GM11168 (cell line): Measurements from ENCODE around the gene CCR3.

Experiments
- in situ Hi-C: fragments of 300-500 bp; cut with MboI; formaldehyde crosslinking; loops from one replicate; pipeline ENCODE4 v1.12.0; 2022; ENCODE audit warnings: low sequenced_read_pairs; ENCODE audit not compliant: unreplicated experiment

The CCR3 gene

DNA sequence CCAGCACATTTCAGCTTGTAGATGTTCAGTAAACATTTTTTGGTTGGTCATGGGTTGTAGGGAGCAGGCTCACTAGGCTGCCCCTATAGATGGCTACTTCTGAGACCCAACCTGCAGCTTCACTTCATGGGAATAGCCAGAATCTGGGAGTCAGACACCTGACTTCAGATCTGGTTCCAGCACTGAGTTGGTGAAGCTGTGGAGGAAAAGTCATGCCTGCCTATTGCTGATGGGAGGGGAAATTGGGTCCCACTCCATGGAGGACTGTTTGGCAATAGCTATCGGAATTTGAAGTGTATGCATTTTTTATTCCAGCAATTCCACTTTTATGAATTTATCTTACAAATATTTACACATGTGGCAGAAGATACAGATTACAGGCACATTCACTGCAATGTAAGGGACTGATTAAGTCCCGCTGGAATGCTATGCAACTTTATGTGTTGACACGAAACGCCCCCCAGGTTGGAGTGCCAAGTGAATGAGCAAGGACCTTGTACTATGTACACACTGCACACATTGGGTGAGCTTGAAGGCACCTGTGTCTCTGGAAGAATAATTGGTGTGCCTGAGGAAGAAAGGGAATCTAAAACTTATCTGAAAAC is 26.3 kb upstream of the CCR3 start:
- in situ Hi-C loops = loop anchor here (5.0 to 10.0 kb wide), 2 partner anchors 156 to 229 kb away; partner anchors contain the start of gene CCR5

DNA sequence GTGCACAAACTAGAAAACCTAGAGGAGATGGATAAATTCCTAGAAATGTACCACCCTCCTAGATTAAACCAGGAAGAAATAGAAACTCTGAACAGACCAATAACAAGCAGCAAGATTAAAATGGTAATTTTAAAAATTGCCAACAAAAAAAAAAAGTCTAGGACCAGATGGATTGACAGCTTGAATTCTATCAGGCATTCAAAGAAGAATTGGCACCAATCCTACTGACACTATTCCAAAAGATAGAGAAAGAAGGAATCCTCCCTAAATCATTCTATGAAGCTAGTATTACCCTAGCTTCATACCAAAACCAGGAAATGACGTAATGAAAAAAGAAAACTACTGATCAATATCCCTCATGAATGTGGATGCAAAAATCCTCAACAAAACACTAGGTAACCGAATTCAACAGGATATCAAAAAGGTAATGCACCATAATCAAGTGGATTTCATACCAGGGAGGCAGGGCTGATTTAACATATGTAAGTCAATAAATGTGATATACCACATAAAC is 24.0 kb upstream of the CCR3 start:
- in situ Hi-C loops = loop anchor here (5.0 to 10.0 kb wide), 2 partner anchors 154 to 227 kb away; partner anchors contain the start of gene CCR5

DNA sequence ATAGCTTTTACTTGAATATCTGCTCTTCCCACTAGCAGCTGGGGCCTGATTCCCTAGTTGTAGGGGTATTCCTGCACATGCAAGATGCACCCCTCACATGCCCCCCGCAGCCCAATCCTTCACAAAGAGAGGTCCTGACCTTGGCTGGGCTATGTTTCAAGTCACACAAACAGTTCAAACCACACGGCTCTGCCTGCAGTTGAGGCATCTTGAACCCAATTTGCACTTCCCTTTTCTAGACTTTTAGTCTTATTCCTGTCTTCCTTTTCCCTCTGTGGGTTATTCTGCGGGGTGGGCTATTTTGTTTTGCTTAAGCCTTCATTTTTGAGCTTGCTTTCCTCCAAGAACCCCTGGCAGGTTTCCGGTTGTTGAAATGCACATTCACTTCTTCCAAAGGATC is 20.9 kb upstream of the CCR3 start:
- in situ Hi-C loops = no loop called here

DNA sequence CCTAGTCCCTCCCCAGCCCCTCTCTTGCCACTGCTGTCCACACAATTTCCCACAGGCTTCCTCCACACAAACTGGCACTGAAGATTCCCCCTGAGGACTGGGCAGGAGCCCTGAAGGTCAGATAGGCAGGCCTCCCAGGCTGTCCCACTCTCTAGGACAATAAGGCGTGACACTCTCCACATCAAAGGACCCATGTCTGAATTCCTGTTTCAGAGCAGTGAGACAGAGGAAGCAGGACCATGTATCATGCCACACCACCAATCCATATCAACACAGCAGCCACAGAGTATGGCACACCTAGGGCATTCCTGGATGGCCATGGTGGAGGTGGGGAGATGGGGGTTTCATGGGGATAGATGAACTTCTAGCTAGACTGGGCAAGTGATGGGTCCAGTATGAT is 20.3 kb upstream of the CCR3 start:
- in situ Hi-C loops = no loop called here

DNA sequence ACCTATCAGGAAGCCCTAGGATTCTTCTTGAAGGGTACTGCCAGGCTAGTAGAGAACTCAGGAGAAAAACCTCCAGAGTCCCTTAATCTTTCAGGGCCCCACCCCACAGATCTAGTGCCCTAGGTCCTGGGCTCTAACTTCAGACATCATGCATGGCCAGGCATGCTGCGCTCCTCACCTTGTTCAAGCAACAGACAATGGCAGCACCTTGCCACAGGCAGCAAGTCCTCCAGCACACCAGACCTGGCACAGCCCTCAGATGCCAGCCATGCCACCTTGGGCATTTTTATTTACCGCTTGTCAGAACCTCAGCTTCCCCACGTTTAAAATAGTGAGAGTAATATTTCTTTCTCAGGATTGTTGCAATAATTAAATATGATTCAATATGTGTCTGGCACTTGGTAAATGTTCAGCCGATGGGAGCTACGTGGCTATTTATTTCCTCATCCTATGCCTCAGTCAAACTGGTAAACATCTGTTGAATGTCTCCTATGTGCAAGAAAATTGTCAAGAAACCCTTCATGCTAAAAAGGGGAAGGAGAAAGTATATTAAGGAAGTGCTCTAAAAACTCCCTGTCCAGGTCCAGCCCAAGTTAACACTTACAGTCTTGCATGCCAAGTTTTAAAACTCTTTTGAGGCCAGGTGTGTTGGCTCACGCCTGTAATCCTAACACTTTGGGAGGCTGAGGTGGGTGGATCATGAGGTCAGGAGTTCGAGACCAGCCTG is 19.7 kb upstream of the CCR3 start:
- in situ Hi-C loops = no loop called here

DNA sequence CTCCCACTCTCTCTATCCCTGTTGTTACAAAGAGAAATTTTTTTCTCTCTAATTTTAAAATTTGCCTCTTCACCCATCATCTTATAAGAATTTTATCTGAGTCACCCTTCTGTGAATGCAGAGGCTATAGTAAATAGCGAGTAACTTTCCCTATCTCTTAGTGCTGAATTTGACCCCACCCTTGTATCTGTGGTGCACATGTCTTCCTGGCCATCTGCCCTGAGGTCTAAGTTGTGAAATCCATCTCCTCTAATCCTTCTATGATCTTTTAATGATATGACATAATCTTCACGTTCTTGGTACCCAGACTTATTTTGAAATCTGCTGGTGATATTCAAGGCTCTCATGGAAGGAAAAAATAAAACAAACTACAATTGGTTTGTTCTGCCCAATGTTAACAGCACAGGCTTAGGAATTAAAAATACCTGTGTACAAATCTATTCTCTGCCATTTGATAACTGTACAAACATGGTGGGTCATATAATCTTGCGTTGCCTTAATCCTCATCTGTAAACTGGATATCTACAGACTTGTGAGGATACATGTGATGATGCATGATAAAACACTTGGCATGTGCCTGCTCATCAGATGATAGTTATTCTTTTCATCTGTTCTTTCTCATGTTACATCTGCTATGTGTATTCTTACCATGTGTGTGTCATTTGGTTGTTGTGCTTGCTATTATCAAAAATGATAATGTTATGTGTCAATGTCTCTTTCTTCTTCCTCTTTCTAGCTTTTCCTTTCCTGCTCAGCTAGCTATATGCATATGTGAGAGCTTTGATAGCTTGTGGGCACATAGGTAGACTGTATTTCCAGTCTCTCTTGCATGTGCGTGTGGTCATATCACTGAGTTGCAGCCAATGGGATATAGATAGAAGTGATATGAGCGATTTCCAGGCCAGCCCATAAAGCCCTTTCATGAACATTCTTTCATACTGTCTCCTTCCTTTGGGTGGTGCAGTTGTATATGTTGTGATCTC is 13.7 kb upstream of the CCR3 start:
- in situ Hi-C loops = no loop called here

DNA sequence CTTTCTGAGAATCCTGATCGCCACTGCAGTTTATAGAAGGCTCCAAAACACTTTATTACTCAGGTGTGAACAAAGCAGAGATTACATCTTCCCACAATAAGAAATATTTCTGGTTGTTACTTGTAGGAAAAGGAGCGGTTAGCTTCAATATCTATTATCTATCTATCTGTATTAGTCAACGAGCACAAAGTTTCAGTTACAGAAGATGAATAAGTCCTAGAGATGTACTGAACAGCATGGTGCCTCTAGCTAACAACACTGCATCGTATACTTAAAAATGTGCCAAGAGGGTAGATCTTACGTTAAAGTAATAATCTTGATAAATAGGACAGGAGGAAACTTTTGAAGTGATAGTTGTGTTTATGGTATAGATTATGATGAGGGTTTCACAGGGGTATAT is 10.9 kb upstream of the CCR3 start:
- in situ Hi-C loops = no loop called here

DNA sequence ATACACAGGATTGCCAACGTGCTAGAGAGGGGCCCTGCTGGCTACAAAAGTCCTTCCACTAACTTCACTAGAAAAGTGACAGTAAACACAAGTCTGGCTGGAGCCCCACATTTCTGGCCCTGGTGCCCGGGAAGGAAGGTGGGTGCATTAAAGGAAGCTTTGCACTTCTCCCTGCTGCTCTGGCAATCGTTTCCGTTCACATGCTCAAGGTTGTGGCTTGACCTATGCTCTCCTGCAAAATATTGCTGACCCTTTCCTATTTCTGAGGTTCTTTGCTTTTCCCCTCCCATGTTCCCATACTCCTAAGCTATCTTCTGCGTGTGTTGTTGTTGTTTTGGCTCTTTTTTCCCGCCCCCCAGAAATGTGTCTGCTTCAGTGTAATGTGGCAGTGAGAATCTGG is 9.1 kb upstream of the CCR3 start:
- in situ Hi-C loops = no loop called here

DNA sequence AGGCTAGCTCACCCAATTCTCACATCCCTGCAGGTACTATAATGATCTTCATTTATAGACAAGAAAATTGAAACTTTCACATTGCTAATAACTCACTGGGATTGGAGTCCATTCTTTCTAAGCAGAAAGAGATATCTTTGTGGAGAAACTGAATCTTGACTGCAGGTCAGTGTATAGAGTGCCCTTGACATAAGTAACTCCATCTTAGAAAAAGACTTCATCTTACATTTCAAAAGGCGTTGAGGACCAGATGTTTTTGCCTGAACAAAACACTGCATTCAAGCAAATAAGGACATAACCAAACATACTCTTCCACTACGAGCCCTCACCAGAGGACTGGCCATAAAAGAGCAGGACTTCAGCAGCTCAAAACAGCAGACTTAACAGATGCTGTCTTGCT is 6.8 kb upstream of the CCR3 start:
- in situ Hi-C loops = no loop called here

DNA sequence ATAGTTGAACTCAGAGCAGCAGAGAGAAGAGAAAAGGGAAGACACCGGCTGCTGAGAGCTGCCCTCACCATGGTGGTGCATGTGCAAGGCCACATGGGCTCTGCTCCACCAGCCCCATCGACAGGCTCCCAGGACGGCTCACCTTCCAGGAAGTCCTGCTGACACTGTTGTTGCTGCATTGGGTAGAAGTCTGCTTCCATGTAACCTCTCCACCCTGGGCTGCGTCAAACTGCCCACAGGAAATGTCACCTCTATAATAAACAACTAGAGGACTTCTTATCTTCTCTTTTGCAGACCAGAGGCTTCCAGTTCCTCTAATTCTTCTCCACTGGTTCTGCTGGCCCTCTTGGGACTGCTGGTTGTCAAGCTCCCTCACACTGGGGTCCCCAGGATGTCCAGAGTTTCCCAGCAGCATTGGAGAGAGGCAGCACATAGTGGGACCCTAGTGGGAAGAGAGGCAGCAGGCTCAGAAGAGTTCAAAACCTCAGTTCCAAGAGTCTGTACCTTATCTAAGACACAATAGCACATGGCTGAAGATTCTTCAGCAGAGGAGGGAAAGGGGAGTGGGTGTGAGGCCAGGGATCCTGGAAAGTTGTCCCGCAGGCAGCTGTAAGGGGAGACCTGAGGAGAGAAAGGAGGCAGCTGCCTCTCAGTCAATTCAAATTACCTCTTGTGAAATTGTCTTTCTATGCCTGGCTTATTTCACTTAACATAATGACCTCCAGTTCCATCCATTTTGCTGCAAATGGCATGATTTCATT is 5.8 kb upstream of the CCR3 start:
- in situ Hi-C loops = no loop called here

DNA sequence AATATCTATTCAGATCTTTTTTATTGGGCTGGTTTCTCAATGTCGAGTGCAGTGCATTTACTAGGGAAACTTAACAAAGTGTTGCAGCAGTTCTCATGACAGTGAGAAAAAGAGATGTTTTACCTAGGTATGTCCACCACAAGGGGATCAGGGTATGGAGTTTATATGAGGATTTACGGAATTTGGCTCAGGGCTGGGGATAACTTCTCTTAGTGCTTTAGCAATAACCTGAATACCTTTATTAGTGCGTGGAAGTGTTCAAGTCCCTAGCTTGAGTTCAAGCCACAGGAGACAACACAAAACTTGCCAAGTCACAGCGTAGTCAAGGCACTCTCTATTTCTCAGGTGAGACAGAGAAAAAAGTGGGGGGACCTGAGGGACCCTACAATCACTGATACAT is 3.9 kb upstream of the CCR3 start:
- in situ Hi-C loops = no loop called here

DNA sequence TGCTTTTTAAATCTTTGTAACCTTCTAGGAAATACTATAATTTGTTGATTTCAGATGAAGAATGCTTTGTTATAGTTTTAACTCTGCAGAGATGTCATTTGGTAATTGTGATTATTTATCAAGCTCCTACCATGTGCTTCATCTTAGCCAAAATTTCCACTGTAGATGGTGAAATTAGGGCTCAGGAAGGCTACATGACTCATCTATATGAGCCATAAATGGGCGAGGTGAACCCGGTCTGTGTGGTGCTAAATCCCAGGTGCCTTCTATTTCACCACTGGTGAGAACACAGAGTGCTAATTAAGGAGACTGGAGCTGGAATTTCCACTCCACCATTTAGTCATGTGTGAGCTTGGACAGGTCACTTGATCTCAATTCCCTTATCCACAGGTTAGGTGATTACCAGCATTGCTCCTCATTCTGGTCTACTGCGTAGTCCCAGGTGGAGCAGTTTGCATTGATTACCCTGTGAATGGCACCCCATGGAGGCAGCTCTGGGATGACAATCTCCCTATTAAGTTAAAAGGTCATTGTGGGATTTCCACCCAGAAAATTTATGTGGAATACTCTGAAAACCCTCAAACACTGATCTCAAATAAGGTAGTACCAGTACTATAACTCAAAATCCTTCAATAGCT is 2.8 kb upstream of the CCR3 start:
- in situ Hi-C loops = no loop called here

DNA sequence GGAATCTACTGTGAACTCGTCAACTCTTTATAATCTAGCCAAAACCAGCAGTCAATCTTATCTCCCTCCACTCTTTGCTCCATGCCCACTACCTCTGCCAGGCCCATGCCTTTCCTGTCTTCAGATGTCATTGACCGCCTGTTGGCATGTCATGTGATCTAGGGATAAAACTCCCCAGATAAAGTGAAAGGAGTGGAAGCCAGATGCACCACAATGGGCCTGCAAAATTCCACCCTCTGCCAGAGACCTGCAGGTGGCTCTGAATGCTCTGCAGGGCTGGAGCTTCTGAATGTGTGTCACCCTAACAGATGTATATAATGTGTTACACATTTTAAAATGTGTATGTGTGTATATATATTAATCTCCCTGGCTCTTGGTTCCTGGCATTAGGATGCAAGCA is 2.3 kb upstream of the CCR3 start:
- in situ Hi-C loops = no loop called here

DNA sequence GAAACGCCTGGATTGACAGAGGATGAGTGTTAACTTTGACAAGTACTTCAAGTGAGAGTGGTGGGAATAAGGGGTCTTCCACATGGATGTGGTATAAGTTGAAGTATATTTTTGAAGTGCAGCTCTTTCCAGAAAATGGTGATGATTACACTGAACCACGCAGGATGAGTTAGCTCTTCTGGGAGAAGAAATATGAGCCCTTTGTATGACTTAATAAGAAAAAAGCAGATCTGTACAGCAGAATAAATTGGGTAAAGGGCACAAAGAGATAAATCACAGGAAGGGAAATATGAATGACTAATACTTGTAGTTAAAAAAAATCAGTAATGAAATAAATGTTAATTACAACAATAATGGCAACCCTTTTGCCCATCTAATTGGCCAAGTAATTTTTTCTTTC is 1.3 kb downstream of the CCR3 start:
- in situ Hi-C loops = no loop called here

DNA sequence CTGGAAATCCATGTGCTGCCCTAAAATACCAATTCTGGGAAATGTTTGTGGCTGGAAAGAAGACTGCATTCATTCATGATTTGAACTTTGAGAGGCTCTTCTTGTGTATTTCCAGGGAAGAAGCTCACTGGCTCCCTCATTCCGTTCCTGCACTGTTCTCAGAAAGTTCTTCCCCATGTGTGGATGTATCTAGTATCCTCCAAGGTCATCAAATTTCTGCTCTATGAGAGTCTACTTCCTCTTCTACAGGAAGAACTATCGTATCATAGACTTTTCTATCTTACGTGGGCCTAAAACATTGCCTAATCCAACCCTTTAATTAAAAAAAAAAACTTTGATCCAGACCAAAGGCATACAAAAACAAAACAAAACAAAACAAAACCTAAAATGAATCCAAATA is 2.9 kb downstream of the CCR3 start:
- in situ Hi-C loops = no loop called here

DNA sequence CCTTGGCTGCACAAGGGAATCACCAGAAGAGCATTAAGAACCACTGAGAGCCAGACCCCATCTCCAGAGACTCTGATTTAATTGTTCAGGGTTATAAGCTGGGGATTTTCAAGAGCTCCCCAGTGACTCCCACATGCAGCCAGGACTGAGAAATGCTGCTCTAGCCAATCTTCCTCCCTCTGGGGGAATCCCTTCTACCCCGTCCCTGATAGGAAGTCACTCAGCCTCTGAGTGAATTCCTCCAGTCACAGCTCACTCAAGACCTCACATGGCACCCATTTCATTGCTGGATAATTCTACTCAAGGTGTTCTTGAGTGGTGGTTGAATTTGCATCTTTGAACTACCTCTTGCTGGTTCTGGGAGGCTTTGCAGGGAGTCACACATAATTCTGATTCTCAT is 10.7 kb downstream of the CCR3 start:
- in situ Hi-C loops = no loop called here

DNA sequence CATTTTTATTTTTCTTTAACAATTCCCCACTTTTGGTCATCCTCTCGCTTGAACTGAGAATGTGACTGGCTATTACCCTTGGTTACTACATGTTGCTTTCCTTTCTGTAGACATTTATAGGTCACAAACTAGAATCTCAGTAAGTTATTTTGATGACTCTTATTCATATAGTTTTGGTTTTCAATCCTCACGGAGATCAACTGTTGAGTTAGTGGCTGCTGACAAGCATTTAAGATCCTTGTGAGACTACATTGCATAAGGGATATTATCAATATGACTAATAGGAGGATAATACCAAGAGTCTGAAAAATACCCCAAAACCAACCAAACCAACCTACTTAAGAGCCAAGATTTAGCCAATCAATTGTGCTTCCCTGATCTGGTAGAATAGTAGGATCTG is 16.3 kb downstream of the CCR3 start:
- in situ Hi-C loops = no loop called here

DNA sequence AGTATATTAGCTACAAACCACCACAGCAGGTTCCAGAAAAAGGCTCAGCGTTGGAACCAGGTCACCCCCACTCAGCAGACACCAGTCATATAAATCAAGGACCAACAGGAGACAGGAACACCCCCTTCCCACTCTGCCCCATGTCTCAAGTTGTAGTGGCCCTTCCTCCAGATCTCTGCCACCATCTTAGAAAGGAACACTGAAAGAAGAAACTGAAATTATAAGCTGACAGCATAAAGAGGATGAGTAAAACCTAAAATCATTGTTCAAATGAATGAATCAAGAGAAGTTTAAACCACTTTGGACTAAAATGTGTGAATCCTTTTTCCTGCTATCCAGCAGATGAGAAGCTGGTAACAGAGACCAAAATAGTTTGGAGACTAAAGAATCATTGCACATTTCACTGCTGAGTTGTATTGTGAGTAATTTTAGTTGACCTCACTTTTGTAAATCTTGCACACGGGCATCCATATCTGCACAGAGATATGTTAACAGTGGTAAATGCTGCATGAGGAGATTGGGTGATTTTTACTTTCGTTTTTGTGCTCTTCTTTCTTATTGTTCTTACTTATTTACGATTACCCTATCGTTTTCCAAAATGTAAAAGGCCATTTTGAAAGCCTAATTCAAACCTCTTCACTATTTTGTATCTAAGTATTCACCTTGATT is 19.8 kb downstream of the CCR3 start:
- in situ Hi-C loops = no loop called here

DNA sequence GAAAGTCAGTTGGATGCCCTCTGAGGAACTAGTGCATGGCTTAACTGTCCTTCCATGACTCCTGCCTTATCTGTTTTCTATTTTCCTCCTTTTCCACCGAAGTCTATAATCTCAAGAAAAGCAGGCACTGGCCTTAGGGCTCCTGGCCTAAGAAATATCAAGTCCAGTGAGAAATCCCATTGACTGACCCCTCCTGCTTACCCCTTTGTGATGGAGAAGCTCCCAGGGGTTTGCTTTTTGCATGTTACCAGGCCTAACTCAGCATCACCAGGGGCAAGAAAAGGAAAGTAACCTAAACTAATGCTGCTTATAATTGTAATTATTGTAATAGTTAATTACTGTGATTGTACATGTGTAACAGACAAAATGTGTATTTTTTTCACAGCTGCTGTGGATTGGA is 21.7 kb downstream of the CCR3 start:
- in situ Hi-C loops = no loop called here
